ENCODE results near the gene ERLEC1.

- no peak for TF ChIP-seq POLR2A (IDR thresholded peaks at IDR 0.05; ENCODE audit: low read depth, low read length)
- TF ChIP-seq TAF1 (IDR thresholded peaks at IDR 0.05; ENCODE audit: borderline replicate concordance, low read depth, low read length), result no peak
These were observed 30.2 kb upstream of the ERLEC1 start for GRCh38 chr2:53756644-53757043.
